Measurements from ENCODE around the gene MTM1.

MTM1 gene

DNA sequence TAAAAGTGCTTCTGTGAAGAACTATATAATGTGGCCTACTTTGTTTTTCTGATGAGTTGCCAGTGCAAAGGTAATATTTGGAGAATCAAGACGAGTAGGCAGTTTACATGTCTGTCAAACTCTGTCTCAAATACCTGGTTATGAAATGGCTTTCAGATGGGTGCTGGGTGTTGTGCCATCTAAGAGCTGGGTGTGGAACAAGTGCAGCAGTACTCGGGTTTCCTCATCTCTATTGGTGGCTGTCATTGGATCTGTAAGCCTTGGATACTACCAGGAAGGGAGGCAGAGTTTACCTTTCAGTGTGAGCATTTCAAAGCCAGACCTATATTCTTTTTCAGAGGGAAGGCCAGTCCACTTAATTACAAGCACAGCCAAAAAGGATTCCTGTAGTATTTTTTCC is 37.2 kb downstream of the MTM1 start:
- no peak for DNase-seq (ENCODE audit: low read depth)

DNA sequence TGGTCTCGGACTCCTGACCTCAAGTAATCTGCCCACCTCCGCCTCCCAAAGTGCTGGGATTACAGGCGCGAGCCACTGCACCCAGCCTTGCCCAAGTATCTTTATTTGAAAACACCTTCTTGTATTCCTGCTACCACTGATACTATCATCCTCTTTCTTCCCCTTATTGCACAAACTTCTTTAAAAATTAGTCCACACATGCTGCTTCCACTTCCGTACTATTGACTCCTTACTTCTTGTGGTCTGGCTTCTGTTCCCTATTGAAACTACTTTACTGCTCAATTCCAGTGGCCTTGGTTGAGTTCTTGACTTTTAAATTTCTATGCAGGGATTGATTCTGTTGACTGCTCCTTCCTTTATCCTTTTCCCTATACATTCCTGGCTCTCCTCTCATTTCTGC is 38.8 kb downstream of the MTM1 start:
- DNase-seq (ENCODE audit: low read depth): no peak

GRCh38 chrX:150610043-150610442 is 41.6 kb downstream of the MTM1 start:
- DNase-seq (ENCODE audit: low read depth): no peak

- DNase-seq (ENCODE audit: low read depth): no peak
Measured at GRCh38 chrX:150610446-150610845, 42.0 kb downstream of the MTM1 start.

DNA sequence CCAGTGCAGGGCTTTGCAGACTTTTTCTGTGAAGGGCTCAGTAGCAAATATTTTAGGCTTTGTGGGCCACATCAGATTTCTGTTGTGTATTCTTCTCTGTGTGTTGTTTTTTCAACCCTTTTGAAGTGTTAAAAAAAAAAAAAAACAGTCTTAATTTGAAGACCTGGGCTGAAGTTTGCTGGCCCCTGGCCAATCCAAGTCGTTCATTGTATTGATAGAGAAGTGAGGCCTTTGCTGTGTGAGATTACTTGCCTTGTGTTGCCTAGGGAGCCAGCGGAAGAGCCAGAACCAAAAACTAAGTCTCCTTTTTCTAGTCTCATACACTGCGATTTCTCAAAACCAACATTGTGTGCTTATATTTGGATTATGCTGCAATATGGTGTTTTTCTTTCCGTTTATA is 46.9 kb downstream of the MTM1 start:
- DNase-seq (ENCODE audit: low read depth): no peak

DNA sequence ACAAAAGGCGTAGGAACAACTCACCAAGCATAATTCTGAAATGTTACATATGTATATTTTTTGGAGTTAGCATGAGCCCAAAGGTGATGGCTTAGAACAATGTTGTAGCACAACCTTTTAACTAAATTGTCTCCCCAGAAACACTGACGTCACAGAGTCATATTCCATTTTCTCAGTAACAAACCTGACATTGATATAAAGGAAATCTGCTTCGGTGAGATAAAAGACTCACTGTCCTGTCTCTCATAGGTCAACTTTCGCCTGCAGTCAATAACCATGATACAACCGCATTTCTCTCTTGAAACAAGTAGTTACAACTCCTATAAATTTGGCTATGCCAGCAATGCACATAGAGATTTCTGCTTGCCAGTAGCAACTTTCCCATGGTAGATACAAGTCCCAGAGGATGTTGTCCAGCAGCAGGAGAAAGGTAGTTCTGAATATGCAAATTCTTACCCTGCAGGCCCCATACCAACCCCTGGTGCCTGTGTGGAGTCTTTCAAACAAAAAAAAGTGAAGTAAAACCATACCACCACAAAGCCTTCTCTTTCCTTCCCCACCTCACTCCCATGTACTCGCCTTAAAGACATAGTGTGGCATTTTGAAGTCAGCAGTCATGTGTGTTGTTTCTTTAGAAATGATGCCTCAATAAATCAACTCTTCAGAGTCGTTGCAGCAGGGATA is 47.9 kb downstream of the MTM1 start:
- DNase-seq (ENCODE audit: low read depth): no peak

DNA sequence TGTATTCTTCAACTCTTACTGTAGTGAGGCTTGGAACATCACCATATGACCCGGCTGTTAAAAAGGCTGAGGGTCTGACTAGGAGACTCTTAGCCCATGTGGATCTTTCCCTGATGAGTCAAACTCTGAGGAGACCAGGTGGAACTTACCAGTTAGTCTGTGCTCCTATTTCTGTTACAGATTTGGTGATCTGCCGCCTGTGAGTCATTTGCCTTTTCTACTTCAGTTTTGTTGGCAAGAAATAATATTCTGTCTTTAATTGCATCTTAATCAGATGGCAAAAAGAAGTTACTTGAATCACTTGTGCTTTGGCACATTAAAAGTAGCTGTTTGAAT is 48.4 kb downstream of the MTM1 start:
- DNase-seq (ENCODE audit: low read depth): no peak

GRCh38 chrX:150621652-150622051 is 53.2 kb downstream of the MTM1 start:
- no peak for DNase-seq (ENCODE audit: low read depth)

GRCh38 chrX:150623583-150623982 is 55.2 kb downstream of the MTM1 start:
- no peak for DNase-seq (ENCODE audit: low read depth)

GRCh38 chrX:150625097-150625496 is 56.7 kb downstream of the MTM1 start:
- DNase-seq (ENCODE audit: low read depth): no peak

DNA sequence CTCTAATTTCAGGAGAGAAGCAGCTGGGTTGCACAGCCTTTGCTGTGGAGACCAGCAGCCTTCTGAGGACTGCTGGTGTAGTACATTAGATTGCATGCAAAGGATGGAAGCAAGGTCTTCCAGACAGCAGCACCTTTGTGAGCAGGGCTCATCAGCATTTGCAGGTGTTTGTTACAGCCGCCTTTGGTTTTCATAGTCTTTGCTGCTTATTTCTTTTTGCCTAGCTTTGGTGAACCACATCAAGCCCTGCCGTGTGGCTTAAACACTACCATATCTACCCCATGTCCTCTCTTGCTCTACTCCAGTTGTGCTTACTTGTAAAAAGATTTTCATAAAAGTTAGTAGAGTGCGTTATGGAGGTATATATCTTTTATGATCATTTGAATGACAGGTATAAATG is 57.5 kb downstream of the MTM1 start:
- DNase-seq (ENCODE audit: low read depth): no peak

GRCh38 chrX:150627957-150628356 is 59.5 kb downstream of the MTM1 start:
- DNase-seq (ENCODE audit: low read depth): no peak

GRCh38 chrX:150635952-150636351 is 67.5 kb downstream of the MTM1 start:
- DNase-seq (ENCODE audit: low read depth): no peak

GRCh38 chrX:150642423-150642822 is 74.0 kb downstream of the MTM1 start:
- no peak for DNase-seq (ENCODE audit: low read depth)

DNA sequence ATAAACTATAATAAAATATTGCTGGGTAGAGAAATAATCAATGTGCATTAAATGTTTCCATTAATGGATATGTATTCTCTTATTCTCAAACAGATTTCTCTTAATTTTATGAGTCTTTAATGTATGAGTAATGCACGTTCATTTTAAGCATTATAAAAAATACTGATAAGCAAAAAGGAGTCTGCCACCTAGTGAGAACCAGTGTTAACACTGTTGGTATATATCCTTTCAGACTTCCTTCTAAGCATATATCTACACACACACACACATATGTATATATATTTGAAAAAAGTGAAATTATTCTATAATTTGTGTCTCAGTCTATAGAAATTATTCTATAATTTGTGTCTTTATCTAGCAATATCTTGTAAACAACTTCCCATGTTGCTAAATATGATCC is 74.8 kb downstream of the MTM1 start:
- no peak for DNase-seq (ENCODE audit: low read depth)

DNA sequence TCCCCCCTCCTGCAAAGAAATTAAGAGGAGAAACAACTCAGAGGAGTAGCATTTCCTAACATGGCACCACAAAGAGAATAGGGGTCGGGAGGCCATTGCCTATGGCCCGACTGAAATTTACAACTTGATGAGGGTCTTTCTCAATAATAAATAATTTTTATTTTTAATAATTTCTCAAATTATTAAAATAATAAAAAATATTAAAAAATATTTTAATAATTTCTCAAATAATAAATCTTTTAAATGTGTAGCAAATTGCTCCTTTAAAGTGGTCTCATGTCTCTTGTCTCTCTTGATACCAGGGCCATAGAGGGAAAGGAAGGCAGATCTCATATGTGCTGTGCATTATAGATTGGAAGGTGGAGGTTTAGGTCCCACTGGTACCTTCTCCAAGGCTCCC is 75.5 kb downstream of the MTM1 start:
- DNase-seq (ENCODE audit: low read depth): no peak

DNA sequence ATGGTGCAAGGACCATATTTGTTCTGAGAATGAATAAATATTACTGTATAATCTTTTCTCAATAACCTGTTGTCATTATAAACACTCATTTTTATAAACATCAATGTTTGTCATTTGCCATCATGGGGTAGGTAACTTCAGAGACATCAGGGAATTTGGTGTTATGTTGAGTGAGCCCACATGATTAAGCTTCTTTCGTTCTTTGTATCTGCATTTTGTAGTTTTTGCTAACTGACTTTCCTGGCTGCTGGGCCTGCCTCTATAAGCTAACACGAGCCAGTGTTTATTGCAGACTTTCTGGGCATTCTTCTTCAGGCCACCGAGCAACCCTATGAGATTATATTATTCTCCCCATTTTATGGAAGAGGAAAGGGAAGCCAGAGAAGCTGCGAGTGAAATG is 76.0 kb downstream of the MTM1 start:
- no peak for DNase-seq (ENCODE audit: low read depth)

DNA sequence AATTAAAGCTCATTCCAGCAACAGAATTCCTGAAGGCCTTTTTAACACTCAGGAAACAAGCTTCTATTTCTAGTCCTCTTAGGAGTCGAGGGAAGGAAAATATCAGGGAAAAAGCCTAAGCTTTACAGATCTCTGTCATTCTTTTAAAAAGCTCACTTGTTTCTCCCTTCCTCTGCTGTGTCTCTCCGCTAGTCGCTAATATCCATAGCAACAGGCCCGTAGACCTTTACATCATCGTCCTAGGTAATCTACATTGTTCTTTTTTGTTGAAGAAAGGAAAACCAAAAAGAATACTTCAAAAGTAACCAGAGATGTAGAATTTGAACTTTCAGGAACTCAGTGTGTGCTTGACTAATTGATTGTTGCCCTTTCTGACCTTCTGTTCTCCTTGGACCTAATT is 78.9 kb downstream of the MTM1 start:
- no peak for DNase-seq (ENCODE audit: low read depth)

GRCh38 chrX:150648296-150648940 is 80.0 kb downstream of the MTM1 start:
- no peak for DNase-seq (ENCODE audit: low read depth)

DNA sequence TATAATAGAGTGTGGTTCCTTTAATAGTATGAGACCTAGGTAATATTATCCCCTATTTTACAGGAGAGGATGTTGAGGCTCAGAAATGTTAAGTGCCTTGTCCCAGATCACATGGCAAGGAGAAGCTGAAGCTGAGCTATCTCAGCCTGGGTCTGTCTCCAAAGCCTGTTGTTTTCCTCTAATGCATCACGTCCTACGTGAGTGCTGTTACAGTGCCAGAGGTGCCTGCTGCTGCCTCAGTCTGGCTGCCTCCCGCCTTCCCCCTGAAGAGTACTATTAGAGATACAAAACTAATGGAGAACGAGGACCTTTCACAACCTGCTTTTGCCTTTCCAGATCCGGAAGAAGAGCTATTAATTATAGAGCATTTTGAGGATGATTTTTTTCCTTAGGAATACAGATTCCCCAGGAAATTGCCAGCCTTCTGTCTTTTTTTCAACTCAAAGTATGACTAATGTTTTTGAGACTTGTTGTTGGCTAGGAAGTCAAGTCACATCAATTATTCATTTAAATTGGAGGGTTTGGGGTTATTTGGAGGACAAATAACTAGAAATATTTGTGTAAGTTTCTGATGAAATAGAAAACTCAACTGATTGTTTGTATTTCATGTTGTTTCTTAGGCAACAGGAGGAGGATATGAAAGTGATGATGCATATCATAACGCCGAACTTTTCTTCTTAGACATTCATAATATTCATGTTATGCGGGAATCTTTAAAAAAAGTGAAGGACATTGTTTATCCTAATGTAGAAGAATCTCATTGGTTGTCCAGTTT is 80.9 kb downstream of the MTM1 start:
- no peak for DNase-seq (ENCODE audit: low read depth)

DNA sequence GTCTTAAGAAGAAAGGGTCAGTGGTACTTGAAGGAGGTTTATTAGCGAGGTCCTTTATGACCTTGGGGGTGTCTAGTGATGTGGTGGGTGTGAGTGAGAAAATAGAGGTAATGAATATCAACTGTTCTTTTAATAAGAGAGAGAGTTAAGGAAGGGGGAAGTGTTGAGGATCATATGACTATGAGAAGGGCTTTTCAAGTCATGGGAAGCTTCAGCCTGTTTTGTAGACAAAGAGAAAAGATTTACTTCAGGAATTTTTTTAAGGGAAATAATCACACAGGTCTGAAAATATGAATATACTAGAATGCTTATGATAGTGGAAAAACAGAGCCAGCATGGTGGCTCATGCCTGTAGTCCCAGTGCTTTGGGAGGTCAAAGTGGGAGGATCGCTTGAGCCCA is 83.5 kb downstream of the MTM1 start:
- no peak for DNase-seq (ENCODE audit: low read depth)

DNA sequence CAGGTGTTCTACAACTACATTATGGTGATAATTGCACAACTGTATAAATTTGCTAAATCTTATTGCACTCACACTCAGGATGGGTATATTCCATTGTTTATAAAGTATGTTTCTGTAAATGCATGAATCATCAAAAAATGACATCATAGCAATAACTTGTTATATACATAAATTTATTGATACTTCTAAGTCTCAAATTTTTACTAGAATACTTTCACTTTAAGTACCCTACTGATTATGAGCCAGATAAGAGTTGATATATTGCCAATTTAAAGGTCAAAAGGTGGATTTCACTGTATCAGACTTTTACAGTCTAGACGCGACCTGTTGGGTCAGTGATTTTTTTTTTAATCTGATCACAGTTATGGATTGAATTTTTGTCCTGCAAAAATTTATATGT is 87.4 kb downstream of the MTM1 start:
- no peak for DNase-seq (ENCODE audit: low read depth)

GRCh38 chrX:150663073-150663472 is 94.7 kb downstream of the MTM1 start:
- DNase-seq (ENCODE audit: low read depth): no peak

- DNase-seq (ENCODE audit: low read depth): no peak
Measured at GRCh38 chrX:150664290-150664689, 95.9 kb downstream of the MTM1 start.

All from activated T-cell treated with anti-CD3 and anti-CD28 coated beads for 1 hour (primary cell).